Stimulated activated CD4-positive, alpha-beta T cell treated with anti-CD3 and anti-CD28 coated beads, TNF-alpha, amount 100 ng/mL, for 24 hours (primary cell): ENCODE measurements around the gene ARID3B.
"Not testable (repeated sequence)": the region's sequence is repeated elsewhere in the genome, so short reads cannot be mapped to it uniquely, and the experiment has no call there.

Experiments used
- DNase-seq, 3 experiments: peaks; one replicate each; pipeline ENCODE4 v3.0.0-alpha.2; 2020; ENCODE audit warnings: low read depth in 3 of 3

Gene ARID3B

GRCh38 chr15:74620636-74621545 is 79.9 kb downstream of the ARID3B start:
- peak; percentile 49 to 75 (median 58) for DNase-seq

GRCh38 chr15:74621546-74621920 is 80.5 kb downstream of the ARID3B start:
- no peak for DNase-seq

GRCh38 chr15:74621936-74622335 is 80.9 kb downstream of the ARID3B start:
- no peak for DNase-seq

- no peak for DNase-seq
Observed at GRCh38 chr15:74622758-74623157, 81.7 kb downstream of the ARID3B start.

GRCh38 chr15:74624020-74624602 is 83.1 kb downstream of the ARID3B start:
- no peak for DNase-seq

GRCh38 chr15:74625693-74626092 is 84.7 kb downstream of the ARID3B start:
- DNase-seq = no peak

GRCh38 chr15:74626336-74626735 is 85.3 kb downstream of the ARID3B start:
- DNase-seq = no peak

GRCh38 chr15:74626752-74627692 is 86.0 kb downstream of the ARID3B start:
- no peak for DNase-seq

GRCh38 chr15:74627766-74628165 is 86.7 kb downstream of the ARID3B start:
- no peak for DNase-seq

- DNase-seq = no peak
Observed at GRCh38 chr15:74628199-74628598, 87.2 kb downstream of the ARID3B start.

- DNase-seq = no peak
Observed at GRCh38 chr15:74628949-74629348, 87.9 kb downstream of the ARID3B start.

- not testable (repeated sequence) for DNase-seq
Observed at GRCh38 chr15:74629696-74630095, 88.7 kb downstream of the ARID3B start.

- no peak for DNase-seq
Observed at GRCh38 chr15:74630284-74631086, 89.5 kb downstream of the ARID3B start.

- no peak for DNase-seq
Observed at GRCh38 chr15:74631087-74631385, 90.0 kb downstream of the ARID3B start.

- DNase-seq = no peak
Observed at GRCh38 chr15:74631408-74631807, 90.4 kb downstream of the ARID3B start.

GRCh38 chr15:74631935-74632560 is 91.0 kb downstream of the ARID3B start:
- DNase-seq = peak in 2 of 3 experiments; percentile 38 to 56

GRCh38 chr15:74632601-74633000 is 91.6 kb downstream of the ARID3B start:
- DNase-seq = no peak

- DNase-seq = no peak
Observed at GRCh38 chr15:74633781-74634180, 92.8 kb downstream of the ARID3B start.

GRCh38 chr15:74635228-74635627 is 94.2 kb downstream of the ARID3B start:
- DNase-seq = peak; percentile 38 to 69 (median 58)

GRCh38 chr15:74636984-74637383 is 96.0 kb downstream of the ARID3B start:
- DNase-seq = no peak

- DNase-seq = no peak
Observed at GRCh38 chr15:74641151-74641550, 100.1 kb downstream of the ARID3B start.
